Chondrocyte (in vitro differentiated cells): Measurements from ENCODE around the gene SMURF2. TPM values are rescaled to one million over a fixed set of nuclear protein-coding genes. Genes with fewer than 3 reads are reported as not detected.
A peak's percentile ranks its signal among the peaks of the same experiment; 100 is the strongest.

ENCODE experiments used
- DNase-seq: peaks from one replicate; pipeline ENCODE4 v3.0.0; 2021; ENCODE audit warnings: mixed read lengths, low spot score
- H3K27ac Mint-ChIP-seq: one replicate; pipeline ENCODE4 v1.8.0; 2021; ENCODE audit warnings: mild to moderate bottlenecking, moderate library complexity, mixed read lengths; ENCODE audit not compliant: unreplicated experiment
- H3K27me3 Mint-ChIP-seq: 2 replicates; pipeline ENCODE4 v1.8.0; 2021; ENCODE audit warnings: low read depth, mixed read lengths
- H3K36me3 Mint-ChIP-seq: 2 replicates; pipeline ENCODE4 v1.8.0; 2021; ENCODE audit warnings: low read depth, mixed read lengths
- H3K4me1 Mint-ChIP-seq: 2 replicates; pipeline ENCODE4 v1.8.0; 2021; ENCODE audit warnings: low read depth, mild to moderate bottlenecking, mixed read lengths
- H3K4me3 Mint-ChIP-seq: one replicate; pipeline ENCODE4 v1.8.0; 2021; ENCODE audit warnings: mild to moderate bottlenecking, moderate library complexity, mixed read lengths; ENCODE audit not compliant: unreplicated experiment
- H3K9me3 Mint-ChIP-seq: 2 replicates; pipeline ENCODE4 v1.8.0; 2021; ENCODE audit warnings: low read depth, mixed read lengths
- long read RNA-seq: library from polyadenylated mRNA; stranded (forward); transcript quantifications from one replicate; pipeline ENCODE4 v2.0.0, GENCODE V29; 2021
- total RNA-seq: library from RNA; stranded (reverse); gene quantifications from 3 replicates; pipeline ENCODE4 v1.2.1, GENCODE V29; 2021
- TF ChIP-seq, protein P1 (sequence below): fragments of 200-600 bp; sonication (generic); IDR thresholded peaks from 2 replicates; pipeline ENCODE4 v1.5.0; 2021; ENCODE audit warnings: antibody characterized with exemption, mild to moderate bottlenecking, moderate library complexity

Gene SMURF2
- 33.4 to 41.0 TPM (median 36.2 TPM) in 3 replicates for total RNA-seq
- long read RNA-seq, transcript SMURF2-201 (19 exons, 2,918 nt): major isoform, 19 of 35 reads
- long read RNA-seq, partial matches to known transcripts: 3 of 35 reads
- long read RNA-seq, other reads (novel, unspliced or antisense): 13 of 35 reads

DNA sequence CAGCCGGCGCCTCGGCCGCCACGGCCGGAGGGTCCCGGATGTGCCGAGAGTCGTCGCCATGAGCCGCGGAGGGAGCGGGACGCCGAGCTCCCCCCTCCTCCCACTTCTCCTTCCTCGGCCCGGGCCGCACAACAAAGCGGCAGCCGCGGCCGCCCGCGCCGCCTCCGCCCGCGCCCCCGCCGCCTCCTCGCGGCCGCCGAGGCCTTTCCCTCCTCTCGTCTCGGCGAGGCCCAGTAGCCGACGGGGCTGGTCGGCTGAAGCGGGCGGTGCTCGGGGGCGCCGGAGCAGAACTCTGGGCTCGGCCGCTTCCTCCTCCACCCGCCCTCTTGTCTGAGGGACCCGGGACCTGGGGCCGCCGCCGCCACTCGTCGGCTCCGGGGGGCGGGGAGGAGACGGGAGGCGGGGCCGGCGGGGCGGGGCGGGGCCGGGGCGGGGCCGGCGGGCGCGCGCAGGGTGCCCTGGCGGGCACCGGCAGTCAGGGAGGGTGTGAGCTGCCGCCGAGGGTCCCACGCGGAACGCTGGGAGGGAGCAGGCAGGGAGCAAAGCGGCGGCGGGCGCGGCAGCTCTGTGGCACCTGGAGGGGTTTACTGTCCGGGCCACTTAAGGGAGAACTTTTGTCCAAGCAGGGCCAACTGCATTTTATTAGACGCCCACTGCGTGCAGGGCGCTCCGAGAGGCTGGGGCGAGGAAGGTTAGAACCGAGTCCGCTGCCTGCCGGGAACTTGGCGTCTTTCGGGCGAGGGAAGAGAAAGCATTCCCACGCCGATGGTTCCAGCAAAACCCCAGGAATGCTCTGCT lies at the start of gene SMURF2:
Gene SMURF2 (minus strand): TSS at position 332 of the 798 bp plus-strand sequence. CDS start 427 bp downstream, outside the sequence.
- Mint-ChIP-seq H3K4me3 (peak within 1 kb of the TSS; percentile 99), H3K9me3 (no peaks in the 10 kb centered on the region), H3K27me3 (no peaks in the 10 kb centered on the region), H3K36me3 (no peaks in the 10 kb centered on the region), H3K4me1 (peaks cover 49% of the 10 kb centered on the region), H3K27ac (peak within 1 kb of the TSS; percentile 97)
- TF ChIP-seq, protein P1, sequence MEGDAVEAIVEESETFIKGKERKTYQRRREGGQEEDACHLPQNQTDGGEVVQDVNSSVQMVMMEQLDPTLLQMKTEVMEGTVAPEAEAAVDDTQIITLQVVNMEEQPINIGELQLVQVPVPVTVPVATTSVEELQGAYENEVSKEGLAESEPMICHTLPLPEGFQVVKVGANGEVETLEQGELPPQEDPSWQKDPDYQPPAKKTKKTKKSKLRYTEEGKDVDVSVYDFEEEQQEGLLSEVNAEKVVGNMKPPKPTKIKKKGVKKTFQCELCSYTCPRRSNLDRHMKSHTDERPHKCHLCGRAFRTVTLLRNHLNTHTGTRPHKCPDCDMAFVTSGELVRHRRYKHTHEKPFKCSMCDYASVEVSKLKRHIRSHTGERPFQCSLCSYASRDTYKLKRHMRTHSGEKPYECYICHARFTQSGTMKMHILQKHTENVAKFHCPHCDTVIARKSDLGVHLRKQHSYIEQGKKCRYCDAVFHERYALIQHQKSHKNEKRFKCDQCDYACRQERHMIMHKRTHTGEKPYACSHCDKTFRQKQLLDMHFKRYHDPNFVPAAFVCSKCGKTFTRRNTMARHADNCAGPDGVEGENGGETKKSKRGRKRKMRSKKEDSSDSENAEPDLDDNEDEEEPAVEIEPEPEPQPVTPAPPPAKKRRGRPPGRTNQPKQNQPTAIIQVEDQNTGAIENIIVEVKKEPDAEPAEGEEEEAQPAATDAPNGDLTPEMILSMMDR: peak; percentile 31
- DNase-seq: no peak

DNA sequence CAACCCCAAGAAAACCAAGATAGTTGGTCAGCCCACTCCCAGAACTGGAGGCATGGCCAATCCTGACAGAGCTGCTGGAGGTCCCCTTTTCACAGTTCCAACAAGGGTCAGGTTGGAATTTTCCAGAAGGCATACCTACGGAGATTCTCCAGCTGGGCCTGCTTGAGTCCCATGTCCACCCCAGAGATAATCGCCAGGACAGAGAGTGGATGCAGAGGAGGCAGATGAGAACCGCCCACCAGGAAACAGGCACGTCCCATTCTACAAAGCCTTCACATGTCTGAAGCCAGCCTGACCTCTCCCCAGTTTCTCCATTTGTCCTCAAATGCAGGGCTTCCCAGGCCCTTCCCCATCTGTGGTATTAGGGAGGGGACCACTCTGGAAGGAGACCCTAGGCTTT lies 47.4 kb upstream of the SMURF2 start:
- H3K4me1 Mint-ChIP-seq: peaks cover 61% of the 10 kb centered on the region
- H3K27ac Mint-ChIP-seq: peak overlapping the region; percentile 94
- H3K4me3 Mint-ChIP-seq: no peak overlapping the region
- no peak for DNase-seq
- TF ChIP-seq, protein P1: no peak
- H3K36me3 Mint-ChIP-seq: no peaks in the 10 kb centered on the region
- H3K27me3 Mint-ChIP-seq: no peaks in the 10 kb centered on the region
- H3K9me3 Mint-ChIP-seq: no peaks in the 10 kb centered on the region

GRCh38 chr17:64707050-64707591 lies 45.0 kb upstream of the SMURF2 start:
- Mint-ChIP-seq H3K4me1 (peaks cover 54% of the 10 kb centered on the region), H3K36me3 (no peaks in the 10 kb centered on the region), H3K27me3 (no peaks in the 10 kb centered on the region), H3K27ac (peak overlapping the region; percentile 96), H3K9me3 (no peaks in the 10 kb centered on the region), H3K4me3 (peak overlapping the region; percentile 45)
- TF ChIP-seq, protein P1: no peak
- peak; percentile 94 for DNase-seq

- TF ChIP-seq, protein P1: no peak
- Mint-ChIP-seq H3K9me3 (no peaks in the 10 kb centered on the region), H3K36me3 (no peaks in the 10 kb centered on the region), H3K4me1 (peaks cover 50% of the 10 kb centered on the region), H3K4me3 (peak overlapping the region; percentile 45), H3K27me3 (no peaks in the 10 kb centered on the region), H3K27ac (peak overlapping the region; percentile 96)
- DNase-seq: no peak
These were observed 44.3 kb upstream of the SMURF2 start for GRCh38 chr17:64706224-64707049.

DNA sequence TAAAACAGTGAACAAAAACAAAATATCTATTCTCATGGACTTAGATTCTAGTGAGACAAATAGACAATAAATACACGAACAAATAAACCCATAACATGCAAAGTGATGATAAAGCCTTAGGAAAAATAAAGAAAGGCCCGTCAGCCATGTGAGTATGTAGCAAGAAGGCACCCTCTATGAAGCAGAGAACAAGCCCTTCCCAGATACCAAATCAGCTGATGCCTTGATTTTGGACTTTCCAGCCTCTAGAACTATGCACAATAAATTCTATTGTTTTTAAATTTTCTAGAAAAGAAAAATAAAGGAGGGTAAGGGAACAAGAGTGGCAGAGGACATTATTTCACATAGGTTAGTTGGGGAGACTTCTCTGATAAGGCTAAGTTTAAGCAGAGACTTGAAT lies 40.7 kb upstream of the SMURF2 start:
- Mint-ChIP-seq H3K36me3 (no peaks in the 10 kb centered on the region), H3K27me3 (no peaks in the 10 kb centered on the region), H3K4me1 (peaks cover 47% of the 10 kb centered on the region), H3K9me3 (no peaks in the 10 kb centered on the region), H3K27ac (no peak overlapping the region), H3K4me3 (no peak overlapping the region)
- DNase-seq: no peak
- TF ChIP-seq, protein P1: no peak
